CD4-positive, alpha-beta T cell treated with Interleukin-17A for 4 hours (primary cell): Measurements from ENCODE around the gene HOXC9.

Source experiments
- DNase-seq: peaks from one replicate; pipeline ENCODE4 v3.0.0-alpha.2; 2020; ENCODE audit warnings: mixed read lengths

HOXC9 gene

DNA sequence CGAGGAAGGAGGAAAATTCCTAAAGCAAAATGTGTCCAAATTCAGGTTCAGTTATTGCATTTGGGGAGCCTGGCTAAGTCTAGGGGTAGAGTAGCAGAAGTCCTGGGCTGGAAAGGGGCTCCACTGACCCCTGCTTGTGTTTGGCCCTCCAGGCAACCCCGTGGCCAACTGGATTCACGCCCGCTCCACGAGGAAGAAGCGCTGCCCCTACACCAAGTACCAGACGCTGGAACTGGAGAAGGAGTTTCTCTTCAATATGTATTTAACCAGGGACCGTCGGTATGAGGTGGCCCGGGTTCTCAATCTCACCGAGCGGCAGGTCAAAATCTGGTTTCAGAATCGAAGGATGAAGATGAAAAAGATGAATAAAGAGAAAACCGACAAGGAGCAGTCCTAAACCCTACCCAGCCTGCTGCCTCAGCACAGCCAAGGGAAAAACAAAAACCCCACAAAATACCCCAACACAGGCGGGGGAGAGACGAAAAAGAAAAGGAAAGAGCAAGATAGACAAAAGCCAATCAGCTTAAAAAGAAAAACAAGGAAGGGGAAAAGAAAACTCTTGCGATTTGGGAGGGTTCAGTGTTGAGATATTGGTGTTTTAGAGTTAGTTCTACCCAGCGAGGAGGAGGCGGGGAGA lies 2.4 kb downstream of the HOXC9 start:
- no peak for DNase-seq

- DNase-seq = no peak
Measured at GRCh38 chr12:54002915-54003389, 3.0 kb downstream of the HOXC9 start.

GRCh38 chr12:54003625-54004024 lies 3.7 kb downstream of the HOXC9 start:
- DNase-seq = no peak

- no peak for DNase-seq
Measured at GRCh38 chr12:54004063-54004840, 4.3 kb downstream of the HOXC9 start.

- no peak for DNase-seq
Measured at GRCh38 chr12:54004841-54005530, 5.0 kb downstream of the HOXC9 start.

- DNase-seq = no peak
Measured at GRCh38 chr12:54005531-54005852, 5.5 kb downstream of the HOXC9 start.

DNA sequence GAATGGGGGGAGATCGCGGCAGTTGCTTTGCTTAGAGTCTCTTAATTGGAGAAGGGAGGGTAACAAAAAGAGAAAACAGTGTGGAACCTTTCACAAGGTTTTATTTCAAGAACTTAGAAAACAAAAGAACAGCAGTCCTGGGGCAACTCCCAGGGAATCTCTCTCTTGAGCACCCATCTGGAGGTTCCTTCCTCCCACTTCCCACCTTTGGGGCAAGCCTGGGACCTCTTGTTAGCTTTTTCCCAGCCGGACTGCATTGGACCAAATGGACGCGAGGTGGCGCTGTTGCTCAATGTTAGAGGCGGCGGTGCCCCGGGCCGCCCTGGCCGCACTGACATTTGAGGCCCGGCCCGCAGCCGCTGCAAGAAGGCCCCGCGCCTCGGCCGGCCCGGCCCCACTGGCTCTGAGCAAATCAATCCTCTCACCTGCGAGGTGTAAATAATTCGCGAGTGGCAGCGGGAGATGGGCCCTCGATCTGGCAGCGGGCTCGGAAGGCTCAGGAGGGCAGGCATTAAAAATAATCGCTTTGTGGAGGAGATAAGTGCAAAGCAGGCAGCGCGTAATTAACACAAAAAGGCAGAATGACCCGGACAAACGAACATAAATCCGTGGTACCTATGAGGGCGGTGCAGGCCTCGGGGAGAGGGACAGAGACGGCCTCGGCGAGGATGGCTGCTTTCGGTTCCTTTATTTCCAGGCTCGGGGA lies 6.0 kb downstream of the HOXC9 start:
- DNase-seq = peak; percentile 91

GRCh38 chr12:54006559-54007220 lies 6.7 kb downstream of the HOXC9 start:
- no peak for DNase-seq

DNA sequence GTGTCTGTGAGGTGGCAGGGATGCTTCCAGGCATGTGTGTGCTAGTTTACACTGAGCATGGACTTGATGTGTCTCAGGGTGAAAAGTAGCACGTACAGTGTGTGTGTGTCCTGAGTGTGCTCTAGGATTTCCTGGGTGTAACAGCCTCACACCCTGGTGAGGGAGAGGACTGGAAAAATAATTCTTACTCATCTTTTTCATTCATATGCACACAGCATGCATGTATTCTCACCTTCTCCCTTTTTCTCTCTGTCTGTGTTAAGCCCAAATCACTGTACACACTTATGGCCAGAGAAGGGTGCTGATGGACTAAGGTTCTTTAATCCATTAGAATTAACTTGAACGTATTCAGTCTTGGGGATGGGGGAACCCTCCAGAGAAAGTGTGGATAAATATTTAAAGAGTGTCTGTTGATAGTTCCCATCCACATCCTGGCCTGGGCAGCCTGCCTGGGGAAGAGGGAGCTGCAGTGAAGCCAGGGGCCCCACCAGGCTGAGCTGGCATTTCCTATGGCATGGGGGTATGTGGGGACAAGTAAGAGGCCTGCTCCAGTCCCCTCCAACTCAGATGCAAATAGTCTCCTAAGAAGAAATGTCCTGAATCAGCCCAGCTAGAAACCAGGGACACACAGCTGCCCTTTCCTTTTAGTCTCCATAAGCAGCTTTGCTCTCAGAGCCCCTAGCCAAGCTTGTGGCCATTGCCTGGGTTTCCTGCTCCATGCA lies 7.7 kb downstream of the HOXC9 start:
- DNase-seq = no peak

GRCh38 chr12:54008260-54008552 lies 8.2 kb downstream of the HOXC9 start:
- no peak for DNase-seq

- DNase-seq = peak; percentile 37
Measured at GRCh38 chr12:54009171-54010052, 9.5 kb downstream of the HOXC9 start.

DNA sequence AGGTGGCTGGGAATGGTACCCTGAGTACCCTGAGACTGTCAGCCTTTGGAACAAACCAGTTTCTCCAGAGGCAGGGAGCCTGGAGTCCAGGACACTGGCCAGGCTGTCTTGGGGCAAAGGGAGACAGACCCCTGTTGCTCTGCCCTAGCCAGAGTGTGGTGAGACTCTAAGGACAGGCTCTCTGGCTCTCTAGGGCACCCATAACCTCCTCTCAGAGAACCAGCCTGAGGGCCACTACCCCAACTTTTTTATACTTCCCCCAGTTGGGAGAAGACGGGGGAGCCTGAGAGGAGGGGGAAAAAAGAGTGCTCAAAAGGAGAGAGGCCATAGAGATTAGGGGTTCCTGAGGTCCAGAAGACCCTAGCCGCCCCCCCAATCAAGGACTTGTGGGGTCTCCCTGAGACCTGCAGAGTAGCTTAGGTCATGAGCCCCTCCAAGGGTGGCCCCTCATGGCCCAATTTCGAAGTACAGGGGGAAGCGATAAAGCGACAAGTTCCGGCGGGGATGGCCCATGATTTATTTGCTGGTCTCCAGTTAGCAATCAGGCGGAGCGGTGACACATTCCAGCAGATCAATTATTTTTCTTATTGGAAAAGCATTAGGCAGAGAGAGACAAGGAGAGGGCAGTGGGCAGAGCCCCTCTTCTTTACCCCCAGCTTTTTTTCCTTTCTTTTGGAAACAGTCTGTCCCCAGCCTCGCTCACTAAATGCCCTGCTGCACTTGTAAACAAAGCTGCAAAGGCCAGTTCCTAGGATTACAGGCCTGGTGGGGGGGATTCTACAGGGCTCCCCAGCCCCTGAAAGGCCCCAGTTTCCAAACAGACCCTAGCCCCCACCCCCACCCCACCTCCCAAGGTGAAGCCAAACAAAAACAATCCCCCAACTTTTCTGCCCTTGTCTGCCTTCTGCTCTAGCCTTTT lies 10.4 kb downstream of the HOXC9 start:
- no peak for DNase-seq

GRCh38 chr12:54010972-54011664 lies 11.2 kb downstream of the HOXC9 start:
- DNase-seq = no peak

DNA sequence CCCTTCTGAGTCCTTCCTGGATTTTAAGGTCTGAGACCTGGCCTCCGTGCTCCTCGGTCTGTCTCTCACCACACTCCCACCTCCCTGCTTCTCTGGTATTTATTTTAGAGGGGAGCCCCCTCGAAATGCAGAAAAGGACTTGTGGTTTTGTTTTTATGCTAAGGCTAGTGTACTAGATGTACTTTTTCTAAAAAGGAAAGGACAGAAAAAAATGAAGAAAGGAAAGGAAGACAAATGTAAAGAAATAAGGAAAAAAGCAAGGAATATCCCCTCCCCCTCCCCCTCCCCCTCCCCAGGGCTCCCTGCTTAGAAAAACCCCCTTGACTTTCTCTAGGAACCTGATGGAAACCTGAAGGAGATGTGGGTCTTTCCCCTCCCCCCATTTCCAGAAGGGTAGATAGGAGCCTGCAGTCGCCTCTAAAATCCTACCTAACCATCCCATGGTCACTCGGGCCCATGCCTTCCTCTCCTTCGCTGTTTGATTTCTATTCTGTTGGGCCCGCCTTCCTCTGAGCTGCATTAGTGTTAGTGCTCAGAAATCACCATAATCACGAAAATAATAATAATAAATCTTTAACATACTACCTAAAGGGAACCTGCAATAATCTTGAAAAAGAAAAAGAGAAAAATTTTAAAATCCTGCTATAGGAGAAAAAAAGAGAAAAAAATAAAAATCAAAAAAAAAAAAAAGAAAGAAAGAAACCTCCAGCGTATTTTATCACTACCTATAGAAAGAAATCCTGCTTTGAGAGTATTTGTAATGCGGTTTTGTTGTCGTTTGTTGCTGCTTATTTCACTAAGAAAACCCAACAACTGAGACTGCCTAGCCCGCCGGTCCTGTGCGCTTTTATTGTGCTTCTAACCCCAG lies 11.9 kb downstream of the HOXC9 start:
- DNase-seq = no peak

DNA sequence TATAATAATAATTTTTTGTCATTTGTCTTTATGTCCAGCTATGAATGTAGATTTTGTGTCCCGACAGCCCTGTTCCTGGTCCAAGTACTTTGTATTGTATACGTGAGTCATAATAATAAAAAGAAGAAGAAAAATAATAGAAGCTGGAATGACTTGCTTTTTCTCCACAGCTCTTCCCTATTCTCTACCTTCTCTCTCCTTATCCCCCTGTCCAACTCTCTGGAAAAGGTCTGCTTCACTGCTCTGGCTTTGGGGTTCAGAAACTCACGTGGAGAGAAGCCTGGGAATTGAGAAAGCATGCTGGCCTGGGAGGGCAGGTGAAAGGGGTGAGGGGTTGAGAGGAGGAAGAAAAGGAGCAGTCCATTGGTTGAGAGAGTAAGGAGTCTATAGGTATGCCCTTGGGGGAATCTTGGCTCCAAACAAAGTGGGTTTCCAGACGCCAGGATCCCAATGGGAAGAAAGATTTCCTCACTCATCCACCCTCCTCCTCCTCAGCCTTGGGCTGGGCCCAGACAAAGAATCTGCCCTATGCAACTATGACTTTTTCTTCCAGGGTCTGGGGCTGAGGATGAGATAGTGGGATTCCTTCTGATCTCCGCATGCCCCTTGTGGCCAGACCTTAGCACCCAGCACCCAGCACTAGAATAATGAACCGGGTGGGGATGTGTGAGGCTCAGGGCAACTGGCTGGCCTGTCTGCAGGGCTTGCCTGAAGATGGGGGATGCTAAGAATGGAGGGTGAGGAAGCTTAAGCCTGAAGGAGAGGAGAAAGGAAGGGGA lies 12.9 kb downstream of the HOXC9 start:
- DNase-seq = no peak

GRCh38 chr12:54014377-54015017 lies 14.5 kb downstream of the HOXC9 start:
- no peak for DNase-seq
